Left lung (tissue), 10 donors: ENCODE measurements around the gene SNX1. TPM values are rescaled to one million over a fixed set of nuclear protein-coding genes. Genes with fewer than 3 reads are reported as not detected.

Experiments used
- ATAC-seq: fragments of 200-7000 bp; cut with Tn5 transposase; one replicate; pipeline ENCODE4 v1.9.1; 2020; ENCODE audit warnings: moderate library complexity
- DNase-seq, 4 donors: peaks; one replicate each; pipeline ENCODE4 v3.0.0-alpha.2; 2013 to 2020
- H3K27ac ChIP-seq, 2 donors: fragments of 200-600 bp; sonication (generic) in 1 of 2; one replicate each; pipeline versions ENCODE4 v1.5.0 to v1.8.0; 2020 to 2021
- H3K27me3 ChIP-seq, 2 donors: fragments of 200-600 bp; sonication (generic) in 1 of 2; one replicate each; pipeline versions ENCODE4 v1.5.0 to v1.8.0; 2020 to 2021
- H3K36me3 ChIP-seq, 2 donors: fragments of 200-600 bp; sonication (generic) in 1 of 2; one replicate each; pipeline versions ENCODE4 v1.5.0 to v1.8.0; 2020 to 2021
- H3K4me1 ChIP-seq, 2 donors: fragments of 200-600 bp; one replicate each; pipeline ENCODE4 v1.8.0; 2021
- H3K4me3 ChIP-seq, 2 donors: fragments of 200-600 bp; sonication (generic) in 1 of 2; one replicate each; pipeline versions ENCODE4 v1.5.0 to v1.8.0; 2020 to 2021; ENCODE audit warnings: mild to moderate bottlenecking in 1 of 2
- H3K9me3 ChIP-seq, 2 donors: fragments of 200-600 bp; sonication (generic) in 1 of 2; one replicate each; pipeline versions ENCODE4 v1.5.0 to v1.8.0; 2020 to 2021
- CTCF ChIP-seq, 2 donors: fragments of 200-600 bp; sonication (generic) in 1 of 2; IDR thresholded peaks; one replicate each; pipeline versions ENCODE4 v1.5.0 to v1.8.0; 2021; ENCODE audit warnings: antibody characterized with exemption in 2 of 2
- intact Hi-C, 2 donors: fragments of 100-400 bp; cut with DNase I; formaldehyde crosslinking; loops; one replicate each; pipeline versions ENCODE4 v1.11.2 to v1.14.2; 2022
- polyA plus RNA-seq, 6 donors: library from polyadenylated mRNA; unstranded; fragments of 120-200 nt; gene quantifications; one replicate each; pipeline ENCODE4 v1.2.1, GENCODE V29; 2013; ENCODE audit not compliant: insufficient read length in 6 of 6
- total RNA-seq, 2 donors: library from RNA; stranded (reverse); fragmentation: NEBNext Ultra II Directional; extraction: Animal tissue kit (Norgen Biotek cat#: 25700); gene quantifications; one replicate each; pipeline ENCODE4 v1.2.1, GENCODE V29; 2021
- donor health status: DM: no; HTN: yes; CAD: no.
- donor health status: DM: no; HTN: no; CAD: no.

SNX1 gene
- total and polyA plus RNA-seq, 8 donors = 121 to 160 (median 126) TPM

DNA sequence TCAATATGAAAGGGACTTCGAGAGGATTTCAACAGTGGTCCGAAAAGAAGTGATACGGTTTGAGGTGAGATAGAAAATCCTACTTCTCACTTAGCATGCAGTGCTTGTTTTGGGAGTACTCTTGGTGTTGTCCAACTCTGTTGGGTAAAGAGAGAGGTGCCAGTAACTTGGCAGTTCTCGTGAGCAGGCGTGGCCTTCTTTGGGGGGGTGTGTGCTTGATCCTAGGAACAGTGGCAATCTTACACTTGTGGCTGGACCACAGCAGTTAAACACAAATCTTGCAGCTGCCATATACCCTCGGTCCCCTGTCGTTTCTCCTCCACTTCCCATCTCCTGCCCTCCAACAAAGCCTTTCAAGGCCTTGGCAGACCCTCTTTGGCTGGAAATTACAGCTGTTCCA is 40.6 kb downstream of the SNX1 start:
- H3K27ac ChIP-seq = no peak overlapping the region
- intact Hi-C loops = no loop called here
- H3K27me3 ChIP-seq = no peaks in the 10 kb centered on the region
- no peak for TF ChIP-seq CTCF (IDR thresholded peaks at IDR 0.05)
- peaks cover 0 to 7% of the 10 kb centered on the region in 2 donors for H3K4me1 ChIP-seq
- H3K36me3 ChIP-seq = peaks cover 3 to 79% of the 10 kb centered on the region in 2 donors
- no peak overlapping the region for H3K4me3 ChIP-seq
- ATAC-seq (no peak), DNase-seq (no peak)
- H3K9me3 ChIP-seq = no peaks in the 10 kb centered on the region

DNA sequence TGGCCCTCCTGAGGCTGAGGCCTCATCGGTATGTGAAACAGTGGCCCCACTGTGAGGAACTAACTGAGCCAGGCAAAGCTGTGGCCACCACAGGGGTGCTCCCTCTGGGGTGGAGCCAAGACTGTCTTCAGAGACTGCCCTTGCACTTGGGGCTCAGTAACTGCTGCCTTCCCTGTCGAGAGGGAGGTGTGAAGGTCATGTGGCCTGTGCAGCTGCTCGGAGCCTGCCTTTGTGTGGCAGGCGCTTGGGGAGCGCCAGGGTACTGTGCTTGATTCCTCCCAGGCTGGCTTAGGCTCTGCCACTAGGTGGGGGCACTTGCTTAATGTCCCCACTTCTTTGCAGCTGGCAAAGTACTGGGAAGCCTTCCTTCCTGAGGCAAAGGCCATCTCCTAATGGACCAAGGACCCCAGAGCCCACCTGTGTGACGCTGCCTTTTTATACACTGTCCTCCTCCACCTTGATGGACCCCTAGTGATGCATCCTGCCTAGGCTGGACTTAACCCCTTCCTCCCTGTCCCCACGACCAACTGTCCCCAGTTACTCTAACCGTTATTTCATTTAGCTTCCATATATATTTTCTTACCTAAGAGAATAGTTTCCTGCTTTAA is 41.5 kb downstream of the SNX1 start:
- ATAC-seq (no peak), DNase-seq (no peak)
- no peak overlapping the region for H3K27ac ChIP-seq
- intact Hi-C loops = no loop called here
- H3K36me3 ChIP-seq = peaks cover 3 to 79% of the 10 kb centered on the region in 2 donors
- peaks cover 0 to 7% of the 10 kb centered on the region in 2 donors for H3K4me1 ChIP-seq
- no peak overlapping the region for H3K4me3 ChIP-seq
- no peaks in the 10 kb centered on the region for H3K9me3 ChIP-seq
- TF ChIP-seq CTCF (IDR thresholded peaks at IDR 0.05) = no peak
- H3K27me3 ChIP-seq = no peaks in the 10 kb centered on the region

DNA sequence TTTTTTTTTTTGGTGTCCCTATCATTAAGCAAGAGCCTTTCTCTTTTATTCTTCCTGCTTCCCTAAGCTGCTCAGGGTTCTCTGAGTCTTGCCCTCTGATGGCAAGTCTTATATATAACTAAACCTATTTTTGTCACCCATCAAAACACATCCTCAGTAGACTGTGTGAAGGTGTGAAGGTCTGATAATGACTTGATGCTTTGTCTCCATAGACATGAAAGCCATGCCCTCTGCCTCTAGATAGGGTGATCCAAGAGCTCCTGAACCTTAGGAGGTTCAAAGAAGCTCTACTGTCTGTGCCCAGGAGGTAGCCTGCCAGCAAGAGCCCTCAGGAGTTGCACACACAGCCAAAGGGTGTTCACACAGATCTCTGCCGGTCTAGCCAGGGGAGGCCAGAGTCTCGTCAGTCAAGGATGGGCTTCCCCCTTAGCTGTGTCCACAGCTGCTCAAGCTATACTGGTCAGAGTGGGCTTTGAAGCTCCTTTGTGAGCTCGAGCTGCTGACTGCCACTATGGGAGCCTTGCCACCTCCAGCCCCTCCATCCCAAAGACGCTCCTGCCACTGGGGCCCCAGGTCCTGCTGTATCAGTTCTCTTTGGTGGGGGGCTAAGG is 42.7 kb downstream of the SNX1 start:
- Histone ChIP-seq H3K4me3 (no peak overlapping the region), H3K27ac (no peak overlapping the region), H3K4me1 (peaks cover 0 to 5% of the 10 kb centered on the region in 2 donors), H3K9me3 (no peaks in the 10 kb centered on the region), H3K36me3 (peaks cover 3 to 79% of the 10 kb centered on the region in 2 donors), H3K27me3 (no peaks in the 10 kb centered on the region)
- no peak for TF ChIP-seq CTCF (IDR thresholded peaks at IDR 0.05)
- DNase-seq (no peak), ATAC-seq (no peak)
- intact Hi-C loops = no loop called here

DNA sequence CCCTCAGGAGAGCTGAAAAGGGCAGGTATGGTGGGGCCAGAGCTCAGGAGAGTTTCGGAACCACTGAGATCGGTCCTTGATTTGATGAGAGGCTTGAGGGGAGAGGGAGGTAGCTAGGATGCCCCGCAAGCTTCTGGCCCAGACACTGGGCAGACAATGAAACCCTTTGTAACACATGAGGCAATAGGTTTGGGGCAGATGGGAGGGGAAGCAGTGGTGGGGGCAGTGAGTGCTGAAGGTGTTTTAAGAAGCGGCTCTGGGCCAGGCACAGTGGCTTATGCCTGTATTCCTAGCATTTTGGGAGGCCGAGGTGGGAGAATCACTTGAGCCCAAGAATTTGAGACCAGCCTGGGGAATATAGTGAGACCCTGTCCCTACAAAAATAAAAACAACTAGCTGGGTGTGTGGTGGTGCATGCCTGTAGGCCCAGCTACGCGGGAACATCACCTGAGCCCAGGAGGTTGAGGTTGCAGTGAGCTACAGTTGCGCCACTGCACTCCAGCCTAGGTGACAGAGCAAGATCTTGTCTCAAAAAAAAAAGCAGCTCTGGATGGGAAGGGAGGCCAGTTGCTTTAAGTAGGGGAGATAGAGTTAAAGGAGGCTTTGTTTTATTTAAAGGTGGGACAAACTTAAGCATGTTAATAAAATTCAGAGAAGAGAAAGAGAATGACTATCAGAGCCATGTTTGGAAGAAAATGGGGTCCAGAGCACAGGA is 46.2 kb downstream of the SNX1 start:
- intact Hi-C loops = no loop called here
- no peak overlapping the region for H3K27ac ChIP-seq
- no peak for DNase-seq
- H3K4me3 ChIP-seq = no peak overlapping the region
- H3K36me3 ChIP-seq = peaks cover 3 to 70% of the 10 kb centered on the region in 2 donors
- no peaks in the 10 kb centered on the region for H3K27me3 ChIP-seq
- TF ChIP-seq CTCF (IDR thresholded peaks at IDR 0.05) = no peak
- H3K4me1 ChIP-seq = no peaks in the 10 kb centered on the region
- no peaks in the 10 kb centered on the region for H3K9me3 ChIP-seq
- no peak for ATAC-seq

DNA sequence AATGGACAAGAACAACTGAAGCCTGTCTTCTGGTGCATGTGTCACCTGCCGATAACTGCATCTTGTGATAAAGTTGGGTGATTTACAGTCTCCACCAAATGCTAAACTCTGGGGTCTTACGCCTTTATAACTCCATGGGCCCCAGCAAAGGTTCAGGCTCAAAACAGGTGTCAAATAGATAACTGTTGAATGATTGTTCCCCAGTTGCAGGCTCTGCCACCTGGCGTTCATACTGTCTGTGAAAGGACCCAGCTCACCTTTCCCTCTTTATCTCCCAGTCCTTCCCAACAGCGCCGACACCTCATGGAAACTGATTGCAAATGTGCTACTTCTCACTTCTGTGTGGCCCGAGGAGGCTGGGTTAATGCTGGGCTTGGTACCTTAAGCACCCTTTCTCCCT is 47.5 kb downstream of the SNX1 start:
- intact Hi-C loops = no loop called here
- no peak for TF ChIP-seq CTCF (IDR thresholded peaks at IDR 0.05)
- ATAC-seq = no peak
- Histone ChIP-seq H3K27me3 (no peaks in the 10 kb centered on the region), H3K4me3 (no peak overlapping the region), H3K9me3 (no peaks in the 10 kb centered on the region), H3K27ac (no peak overlapping the region), H3K36me3 (peaks cover 3 to 57% of the 10 kb centered on the region in 2 donors), H3K4me1 (no peaks in the 10 kb centered on the region)
- DNase-seq = no peak
